ENCODE data around the gene CLDN11. TPM values are rescaled to one million over a fixed set of nuclear protein-coding genes. Genes with fewer than 3 reads are reported as not detected.

CLDN11 gene
- polyA plus RNA-seq, 1 of the 3 experiments (the other 2 are of a cell fraction): 2.2 TPM

DNA sequence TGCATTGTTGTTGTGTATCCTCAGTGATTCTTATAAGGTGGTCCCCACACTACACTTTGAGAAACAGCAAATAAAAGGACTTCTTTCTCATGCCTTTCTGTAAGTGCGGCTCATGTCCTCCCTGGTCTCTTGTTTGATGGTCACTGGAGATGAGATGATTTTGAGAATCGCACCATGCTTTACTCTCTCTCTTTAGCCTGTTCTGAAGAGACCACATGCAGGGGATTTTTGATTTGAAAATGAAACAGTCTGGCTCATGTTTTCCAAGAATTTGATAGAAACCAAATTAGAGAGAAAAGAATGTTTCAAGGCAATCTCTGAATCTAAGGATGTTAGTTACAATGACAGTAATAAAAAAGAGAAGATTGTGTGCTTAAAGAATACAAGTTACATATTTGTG, 18.0 kb downstream of the CLDN11 start:
- peaks cover 3% of the 10 kb centered on the region for H3F3A ChIP-seq (replicated peaks; ENCODE audit: insufficient read depth)
- H4K20me1 ChIP-seq (ENCODE audit: insufficient read depth): no peaks in the 10 kb centered on the region
- H3K9ac ChIP-seq: no peak overlapping the region
- WGBS (ENCODE audit: low lambda C conversion rate): 98% methylated on average over 2 of the region's 2 CpGs
- H3K4me2 ChIP-seq: no peak overlapping the region
- no peak overlapping the region for H3K4me3 ChIP-seq (ENCODE audit: low read depth in 2 of 2, low read length in 1 of 2)
- no peaks in the 10 kb centered on the region for H3K36me3 ChIP-seq (replicated peaks in 1 of 2; ENCODE audit: control insufficient read depth in 1 of 2, insufficient read depth in 2 of 2, low read length in 1 of 2)
- H3K79me2 ChIP-seq (ENCODE audit: insufficient read depth): no peaks in the 10 kb centered on the region
- H3K27ac ChIP-seq (ENCODE audit: low read depth in 2 of 2, low read length in 1 of 2): no peak overlapping the region
- TF ChIP-seq, protein P1, sequence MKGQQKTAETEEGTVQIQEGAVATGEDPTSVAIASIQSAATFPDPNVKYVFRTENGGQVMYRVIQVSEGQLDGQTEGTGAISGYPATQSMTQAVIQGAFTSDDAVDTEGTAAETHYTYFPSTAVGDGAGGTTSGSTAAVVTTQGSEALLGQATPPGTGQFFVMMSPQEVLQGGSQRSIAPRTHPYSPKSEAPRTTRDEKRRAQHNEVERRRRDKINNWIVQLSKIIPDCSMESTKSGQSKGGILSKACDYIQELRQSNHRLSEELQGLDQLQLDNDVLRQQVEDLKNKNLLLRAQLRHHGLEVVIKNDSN (IDR thresholded peaks at IDR 0.05; ENCODE audit: borderline replicate concordance, low read depth): no peak
- TF ChIP-seq EZH2phosphoT487 (IDR thresholded peaks at IDR 0.05; ENCODE audit: borderline replicate concordance, low read depth): no peak
- no peaks in the 10 kb centered on the region for H3K9me3 ChIP-seq
- H3K4me1 ChIP-seq (ENCODE audit: control insufficient read depth in 1 of 2, insufficient read depth in 2 of 2, low read depth in 1 of 2, low read length in 1 of 2): no peaks in the 10 kb centered on the region; a peak in 1 of 4 replicates
- no peaks in the 10 kb centered on the region for H3K9me2 ChIP-seq
- no peak overlapping the region for H2AFZ ChIP-seq (ENCODE audit: low read depth)
- H3K27me3 ChIP-seq (ENCODE audit: insufficient read depth): no peaks in the 10 kb centered on the region
- DNase-seq: no peak
- POLR2A ChIA-PET: no interaction called here
- CTCF ChIA-PET: no interaction called here

DNA sequence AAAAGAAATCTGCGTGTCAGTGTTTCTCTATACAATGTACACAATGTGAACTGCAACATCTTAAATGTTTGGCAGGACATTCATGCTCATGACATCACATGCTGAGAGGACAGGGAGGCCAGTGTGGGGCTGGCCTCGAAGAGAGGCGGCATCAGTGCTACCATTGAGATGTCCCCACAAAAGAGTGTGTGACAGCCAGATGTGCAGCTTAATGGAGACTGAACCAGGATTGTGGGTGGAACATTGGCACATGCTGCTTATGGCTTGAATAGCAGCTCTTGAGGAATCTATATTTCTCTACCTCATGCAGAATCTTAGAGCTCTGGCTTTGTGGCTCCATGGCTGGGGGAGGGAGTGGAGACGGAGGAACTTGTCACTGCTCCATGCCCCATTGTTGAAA, 18.5 kb downstream of the CLDN11 start:
- no peak overlapping the region for H3K4me3 ChIP-seq (ENCODE audit: low read depth in 2 of 2, low read length in 1 of 2)
- no peaks in the 10 kb centered on the region for H4K20me1 ChIP-seq (ENCODE audit: insufficient read depth)
- CTCF ChIA-PET: no interaction called here
- H3K9ac ChIP-seq: no peak overlapping the region
- H3K27ac ChIP-seq (ENCODE audit: low read depth in 2 of 2, low read length in 1 of 2): no peak overlapping the region
- no peaks in the 10 kb centered on the region for H3K36me3 ChIP-seq (replicated peaks in 1 of 2; ENCODE audit: control insufficient read depth in 1 of 2, insufficient read depth in 2 of 2, low read length in 1 of 2)
- H2AFZ ChIP-seq (ENCODE audit: low read depth): no peak overlapping the region
- 98% methylated on average over 4 of the region's 4 CpGs for WGBS (ENCODE audit: low lambda C conversion rate)
- H3K4me2 ChIP-seq: no peak overlapping the region
- H3K79me2 ChIP-seq (ENCODE audit: insufficient read depth): no peaks in the 10 kb centered on the region
- no peaks in the 10 kb centered on the region for H3K9me2 ChIP-seq
- TF ChIP-seq TCF12 (IDR thresholded peaks at IDR 0.05) (no peak), ELF1 (IDR thresholded peaks at IDR 0.05) (no peak), EP300 (IDR thresholded peaks at IDR 0.05; ENCODE audit: borderline replicate concordance in 1 of 2, low read depth in 1 of 2, low read length in 1 of 2) (no peak), RCOR1 (IDR thresholded peaks at IDR 0.05; ENCODE audit: low read length) (no peak), TAF1 (IDR thresholded peaks at IDR 0.05; ENCODE audit: borderline replicate concordance, low read depth, low read length) (no peak)
- TF ChIP-seq, protein P2, sequence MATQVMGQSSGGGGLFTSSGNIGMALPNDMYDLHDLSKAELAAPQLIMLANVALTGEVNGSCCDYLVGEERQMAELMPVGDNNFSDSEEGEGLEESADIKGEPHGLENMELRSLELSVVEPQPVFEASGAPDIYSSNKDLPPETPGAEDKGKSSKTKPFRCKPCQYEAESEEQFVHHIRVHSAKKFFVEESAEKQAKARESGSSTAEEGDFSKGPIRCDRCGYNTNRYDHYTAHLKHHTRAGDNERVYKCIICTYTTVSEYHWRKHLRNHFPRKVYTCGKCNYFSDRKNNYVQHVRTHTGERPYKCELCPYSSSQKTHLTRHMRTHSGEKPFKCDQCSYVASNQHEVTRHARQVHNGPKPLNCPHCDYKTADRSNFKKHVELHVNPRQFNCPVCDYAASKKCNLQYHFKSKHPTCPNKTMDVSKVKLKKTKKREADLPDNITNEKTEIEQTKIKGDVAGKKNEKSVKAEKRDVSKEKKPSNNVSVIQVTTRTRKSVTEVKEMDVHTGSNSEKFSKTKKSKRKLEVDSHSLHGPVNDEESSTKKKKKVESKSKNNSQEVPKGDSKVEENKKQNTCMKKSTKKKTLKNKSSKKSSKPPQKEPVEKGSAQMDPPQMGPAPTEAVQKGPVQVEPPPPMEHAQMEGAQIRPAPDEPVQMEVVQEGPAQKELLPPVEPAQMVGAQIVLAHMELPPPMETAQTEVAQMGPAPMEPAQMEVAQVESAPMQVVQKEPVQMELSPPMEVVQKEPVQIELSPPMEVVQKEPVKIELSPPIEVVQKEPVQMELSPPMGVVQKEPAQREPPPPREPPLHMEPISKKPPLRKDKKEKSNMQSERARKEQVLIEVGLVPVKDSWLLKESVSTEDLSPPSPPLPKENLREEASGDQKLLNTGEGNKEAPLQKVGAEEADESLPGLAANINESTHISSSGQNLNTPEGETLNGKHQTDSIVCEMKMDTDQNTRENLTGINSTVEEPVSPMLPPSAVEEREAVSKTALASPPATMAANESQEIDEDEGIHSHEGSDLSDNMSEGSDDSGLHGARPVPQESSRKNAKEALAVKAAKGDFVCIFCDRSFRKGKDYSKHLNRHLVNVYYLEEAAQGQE (IDR thresholded peaks at IDR 0.05; ENCODE audit: low read depth, low read length): no peak
- no peaks in the 10 kb centered on the region for H3K27me3 ChIP-seq (ENCODE audit: insufficient read depth)
- peaks cover 3% of the 10 kb centered on the region for H3F3A ChIP-seq (replicated peaks; ENCODE audit: insufficient read depth)
- no peaks in the 10 kb centered on the region for H3K9me3 ChIP-seq
- DNase-seq: no peak
- POLR2A ChIA-PET: no interaction called here
- H3K4me1 ChIP-seq (ENCODE audit: control insufficient read depth in 1 of 2, insufficient read depth in 2 of 2, low read depth in 1 of 2, low read length in 1 of 2): no peaks in the 10 kb centered on the region; a peak in 1 of 4 replicates

All from SK-N-SH (cell line).